H9 (cell line): Measurements from ENCODE around the gene CTH. TPM values are rescaled to one million over a fixed set of nuclear protein-coding genes. Genes with fewer than 3 reads are reported as not detected.
A peak's percentile ranks its signal among the peaks of the same experiment; 100 is the strongest.
"Not testable (repeated sequence)": the region's sequence is repeated elsewhere in the genome, so short reads cannot be mapped to it uniquely, and the experiment has no call there.

Experiments
- DNase-seq: peaks from one replicate; pipeline ENCODE4 v3.0.0-alpha.2; 2017
- H2AFZ ChIP-seq: one replicate; pipeline ENCODE4 v1.6.1; 2013; ENCODE audit warnings: mild to moderate bottlenecking, low read length, control low read depth, moderate library complexity
- H2AK5ac ChIP-seq: 2 replicates; pipeline ENCODE4 v1.6.1; 2013; ENCODE audit warnings: low read length, control low read depth, mixed read lengths; ENCODE audit not compliant: insufficient read length
- H2BK120ac ChIP-seq: one replicate; pipeline ENCODE4 v1.6.1; 2013; ENCODE audit warnings: low read depth, mild to moderate bottlenecking, low read length, control low read depth, inconsistent platforms; ENCODE audit not compliant: poor library complexity, severe bottlenecking
- H2BK12ac ChIP-seq: 2 replicates; pipeline ENCODE4 v1.6.1; 2013; ENCODE audit warnings: low read length, control low read depth, mixed read lengths, low read depth; ENCODE audit not compliant: insufficient read length
- H2BK15ac ChIP-seq: 2 replicates; pipeline ENCODE4 v1.6.1; 2013; ENCODE audit warnings: low read depth, low read length, control low read depth
- H2BK20ac ChIP-seq: one replicate; pipeline ENCODE4 v1.6.1; 2013; ENCODE audit warnings: low read depth, mild to moderate bottlenecking, low read length, control low read depth, inconsistent platforms; ENCODE audit not compliant: poor library complexity, severe bottlenecking
- H2BK5ac ChIP-seq: 2 replicates; pipeline ENCODE4 v1.6.1; 2013; ENCODE audit warnings: low read length, control low read depth, mixed read lengths; ENCODE audit not compliant: insufficient read length
- H3K14ac ChIP-seq: 2 replicates; pipeline ENCODE4 v1.6.1; 2013; ENCODE audit warnings: low read length, control low read depth; ENCODE audit not compliant: insufficient read depth
- H3K18ac ChIP-seq: 2 replicates; pipeline ENCODE4 v1.6.1; 2013; ENCODE audit warnings: low read depth, mild to moderate bottlenecking, mixed read lengths, low read length, control low read depth; ENCODE audit not compliant: insufficient read length
- H3K23ac ChIP-seq: 2 replicates; pipeline ENCODE4 v1.6.1; 2013; ENCODE audit warnings: low read length, control low read depth, mixed read lengths, low read depth; ENCODE audit not compliant: insufficient read length
- H3K23me2 ChIP-seq: 2 replicates; pipeline ENCODE4 v1.6.1; 2013; ENCODE audit warnings: low read depth, mild to moderate bottlenecking, mixed read lengths, low read length, control low read depth; ENCODE audit not compliant: insufficient read length, poor library complexity, severe bottlenecking
- H3K27ac ChIP-seq: 2 replicates; pipeline ENCODE4 v1.5.1; 2013; ENCODE audit warnings: low read length, control low read depth, mixed read lengths, low read depth; ENCODE audit not compliant: insufficient read length
- H3K27me3 ChIP-seq: 2 replicates; pipeline ENCODE4 v1.6.1; 2013; ENCODE audit warnings: low read length, control low read depth, inconsistent platforms; ENCODE audit not compliant: insufficient read depth
- H3K4ac ChIP-seq: 2 replicates; pipeline ENCODE4 v1.6.1; 2013; ENCODE audit warnings: low read depth, mild to moderate bottlenecking, control low read depth, inconsistent platforms, low read length, moderate library complexity
- H3K4me1 ChIP-seq: 2 replicates; pipeline ENCODE4 v1.6.1; 2013; ENCODE audit warnings: low read length, control low read depth, inconsistent platforms; ENCODE audit not compliant: insufficient read depth
- H3K4me2 ChIP-seq: 2 replicates; pipeline ENCODE4 v1.6.1; 2013; ENCODE audit warnings: low read length, control low read depth, mixed read lengths; ENCODE audit not compliant: insufficient read length, insufficient read depth
- H3K56ac ChIP-seq: 2 replicates; pipeline ENCODE4 v1.6.1; 2013; ENCODE audit warnings: low read depth, mild to moderate bottlenecking, mixed read lengths, low read length, control low read depth; ENCODE audit not compliant: insufficient read length
- H3K79me1 ChIP-seq: 2 replicates; pipeline ENCODE4 v1.6.1; 2013; ENCODE audit warnings: low read depth, mild to moderate bottlenecking, moderate library complexity, low read length, control low read depth, inconsistent platforms; ENCODE audit not compliant: insufficient read depth, poor library complexity, severe bottlenecking
- H3K79me2 ChIP-seq: 2 replicates; pipeline ENCODE4 v1.6.1; 2013; ENCODE audit warnings: low read length, control low read depth, inconsistent platforms; ENCODE audit not compliant: insufficient read depth
- H3K9ac ChIP-seq: 2 replicates; pipeline ENCODE4 v1.6.1; 2013; ENCODE audit warnings: low read length, control low read depth, mixed read lengths; ENCODE audit not compliant: insufficient read length; ENCODE audit errors: extremely low read depth
- H3K9me3 ChIP-seq: one replicate; pipeline ENCODE4 v1.6.1; 2013; ENCODE audit warnings: low read depth, low read length, inconsistent platforms; ENCODE audit not compliant: control insufficient read depth
- H3T11ph ChIP-seq: one replicate; pipeline ENCODE4 v1.6.1; 2013; ENCODE audit warnings: mild to moderate bottlenecking, low read length, control low read depth, inconsistent platforms
- H4K20me1 ChIP-seq: one replicate; pipeline ENCODE4 v1.6.1; 2013; ENCODE audit not compliant: control insufficient read depth, insufficient read length, insufficient read depth
- H4K5ac ChIP-seq: 2 replicates; pipeline ENCODE4 v1.6.1; 2013; ENCODE audit warnings: low read depth, mild to moderate bottlenecking, mixed read lengths, low read length, control low read depth; ENCODE audit not compliant: insufficient read length
- H4K8ac ChIP-seq: replicated peaks from 2 replicates; pipeline ENCODE4 v1.6.1; 2013; ENCODE audit warnings: low read length, control low read depth, mixed read lengths, low read depth; ENCODE audit not compliant: insufficient read length
- H4K91ac ChIP-seq: 2 replicates; pipeline ENCODE4 v1.6.1; 2013; ENCODE audit warnings: low read depth, mild to moderate bottlenecking, moderate library complexity, mixed read lengths, low read length, control low read depth; ENCODE audit not compliant: insufficient read length
- H3K27ac Mint-ChIP-seq, 3 experiments: 2 replicates in 2 of 3; 3 replicates in 1 of 3; pipeline ENCODE4 v1.8.0; 2020 to 2021; ENCODE audit warnings: mixed read lengths in 3 of 3, mild to moderate bottlenecking in 1 of 3, moderate library complexity in 1 of 3
- H3K27me3 Mint-ChIP-seq: 2 replicates; pipeline ENCODE4 v1.8.0; 2021; ENCODE audit warnings: low read depth, mild to moderate bottlenecking, moderate library complexity, mixed read lengths
- H3K36me3 Mint-ChIP-seq, 3 experiments: 2 replicates in 2 of 3; 3 replicates in 1 of 3; pipeline ENCODE4 v1.8.0; 2020 to 2021; ENCODE audit warnings: low read depth in 3 of 3, mixed read lengths in 3 of 3; ENCODE audit not compliant: insufficient read depth in 1 of 3
- H3K4me1 Mint-ChIP-seq, 2 experiments: 2 replicates each; pipeline ENCODE4 v1.8.0; 2020; ENCODE audit warnings: mixed read lengths in 2 of 2
- H3K4me3 Mint-ChIP-seq, 2 experiments: 2 replicates in 1 of 2; 3 replicates in 1 of 2; pipeline ENCODE4 v1.8.0; 2020 to 2021; ENCODE audit warnings: mild to moderate bottlenecking in 2 of 2, mixed read lengths in 2 of 2, moderate library complexity in 1 of 2
- H3K9me3 Mint-ChIP-seq, 2 experiments: 2 replicates in 1 of 2; 3 replicates in 1 of 2; pipeline ENCODE4 v1.8.0; 2020; ENCODE audit warnings: mild to moderate bottlenecking in 2 of 2, mixed read lengths in 2 of 2, moderate library complexity in 1 of 2
- WGBS: extraction: QIAGEN DNeasy Blood & Tissue Kit; methylation state at CpG from one replicate; pipeline ENCODE4 v1.1.7; 2013; ENCODE audit warnings: missing lambda C conversion rate, low lambda C conversion rate, mixed read lengths; ENCODE audit not compliant: insufficient read length; ENCODE audit errors: extremely low coverage; 5-methylcytosine and 5-hydroxymethylcytosine counted together
- total RNA-seq: library from RNA; stranded (reverse); gene quantifications from 2 replicates; pipeline ENCODE4 v1.2.1, GENCODE V29; 2021
- TF ChIP-seq, protein P1 (sequence below): fragments of 200-600 bp; sonication (generic); conservative IDR thresholded peaks from 3 replicates; pipeline ENCODE4 v1.8.0; 2021; ENCODE audit warnings: antibody characterized with exemption, mild to moderate bottlenecking

CTH gene
- total RNA-seq, 1 experiment from 2014 or later = 15.5 TPM

DNA sequence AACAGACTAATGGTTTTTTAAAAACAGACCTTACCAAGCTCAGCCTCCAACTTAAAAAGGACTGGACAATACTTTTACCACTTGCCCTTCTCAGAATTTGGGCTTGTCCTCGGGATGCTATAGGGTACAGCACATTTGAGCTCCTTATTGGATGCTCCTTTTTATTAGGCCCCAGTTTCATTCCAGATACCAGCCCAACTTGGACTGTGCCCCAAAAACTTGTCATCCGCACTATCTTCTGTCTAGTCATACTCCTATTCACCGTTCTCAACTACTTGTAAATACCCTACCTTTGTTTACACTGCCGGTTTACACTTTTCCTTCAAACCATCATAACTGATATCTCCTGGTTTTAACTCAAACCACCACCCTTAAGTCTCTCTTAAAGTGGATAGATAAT is 38.6 kb upstream of the CTH start:
- TF ChIP-seq, protein P1, sequence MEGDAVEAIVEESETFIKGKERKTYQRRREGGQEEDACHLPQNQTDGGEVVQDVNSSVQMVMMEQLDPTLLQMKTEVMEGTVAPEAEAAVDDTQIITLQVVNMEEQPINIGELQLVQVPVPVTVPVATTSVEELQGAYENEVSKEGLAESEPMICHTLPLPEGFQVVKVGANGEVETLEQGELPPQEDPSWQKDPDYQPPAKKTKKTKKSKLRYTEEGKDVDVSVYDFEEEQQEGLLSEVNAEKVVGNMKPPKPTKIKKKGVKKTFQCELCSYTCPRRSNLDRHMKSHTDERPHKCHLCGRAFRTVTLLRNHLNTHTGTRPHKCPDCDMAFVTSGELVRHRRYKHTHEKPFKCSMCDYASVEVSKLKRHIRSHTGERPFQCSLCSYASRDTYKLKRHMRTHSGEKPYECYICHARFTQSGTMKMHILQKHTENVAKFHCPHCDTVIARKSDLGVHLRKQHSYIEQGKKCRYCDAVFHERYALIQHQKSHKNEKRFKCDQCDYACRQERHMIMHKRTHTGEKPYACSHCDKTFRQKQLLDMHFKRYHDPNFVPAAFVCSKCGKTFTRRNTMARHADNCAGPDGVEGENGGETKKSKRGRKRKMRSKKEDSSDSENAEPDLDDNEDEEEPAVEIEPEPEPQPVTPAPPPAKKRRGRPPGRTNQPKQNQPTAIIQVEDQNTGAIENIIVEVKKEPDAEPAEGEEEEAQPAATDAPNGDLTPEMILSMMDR = no peak
- Histone ChIP-seq H2BK120ac (no peak overlapping the region), H2AFZ (no peak overlapping the region), H4K91ac (no peak overlapping the region), H3K27me3 (no peaks in the 10 kb centered on the region), H3K79me2 (no peaks in the 10 kb centered on the region), H3K9me3 (no peaks in the 10 kb centered on the region), H3T11ph (no peak overlapping the region), H3K4me1 (no peaks in the 10 kb centered on the region; the same call in 1 of the 2 replicates), H3K79me1 (no peaks in the 10 kb centered on the region), H3K4ac (no peak overlapping the region), H2BK12ac (no peak overlapping the region), H2BK5ac (no peak overlapping the region), H3K4me2 (no peak overlapping the region), H2BK15ac (no peak overlapping the region), H3K18ac (no peak overlapping the region), H4K8ac (no peak overlapping the region), H4K20me1 (no peaks in the 10 kb centered on the region), H3K9ac (no peak overlapping the region), H4K5ac (no peak overlapping the region), H3K27ac (no peak overlapping the region), H2AK5ac (no peak overlapping the region), H3K56ac (no peak overlapping the region), H3K23ac (no peak overlapping the region), H3K23me2 (no peaks in the 10 kb centered on the region), H3K14ac (no peak overlapping the region), H2BK20ac (no peak overlapping the region)
- H3K27ac Mint-ChIP-seq = no peak overlapping the region
- DNase-seq = no peak
- no peaks in the 10 kb centered on the region for H3K27me3 Mint-ChIP-seq
- peaks cover 6 to 7% of the 10 kb centered on the region in 2 experiments; a peak in 3 of 4 replicates for H3K4me1 Mint-ChIP-seq
- no peak overlapping the region for H3K4me3 Mint-ChIP-seq
- no peaks in the 10 kb centered on the region for H3K9me3 Mint-ChIP-seq
- peaks cover 0 to 6% (median 0%) of the 10 kb centered on the region in 3 experiments; a peak in 4 of 7 replicates for H3K36me3 Mint-ChIP-seq
- WGBS = 100% methylated on average over 2 of the region's 4 CpGs

DNA sequence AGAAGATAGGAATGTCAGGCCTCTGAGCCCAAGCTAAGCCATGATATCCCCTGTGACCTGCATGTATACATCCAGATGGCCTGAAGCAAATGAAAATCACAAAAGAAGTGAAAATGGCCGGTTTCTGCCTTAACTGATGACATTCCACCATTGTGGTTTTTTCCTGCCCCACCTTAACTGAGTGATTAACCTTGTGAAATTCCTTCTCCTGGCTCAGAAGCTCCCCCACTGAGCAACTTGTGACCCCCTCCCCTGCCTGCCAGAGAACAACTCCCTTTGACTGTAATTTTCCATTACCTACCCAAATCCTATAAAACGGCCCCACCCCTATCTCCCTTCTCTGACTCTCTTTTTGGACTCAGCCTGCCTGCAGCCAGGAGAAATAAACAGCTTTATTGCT is 37.5 kb upstream of the CTH start:
- not testable (repeated sequence) for H3K4me1 ChIP-seq, H2BK5ac ChIP-seq, H3K23me2 ChIP-seq, H3K4me2 ChIP-seq, H3K79me1 ChIP-seq, H4K20me1 ChIP-seq, H3K4ac ChIP-seq, H2AFZ ChIP-seq, H3K56ac ChIP-seq, H3K79me2 ChIP-seq, H3K9me3 Mint-ChIP-seq, H4K5ac ChIP-seq, H3T11ph ChIP-seq, H2AK5ac ChIP-seq, H2BK15ac ChIP-seq, H3K4me1 Mint-ChIP-seq, H3K27me3 Mint-ChIP-seq, H2BK12ac ChIP-seq, H3K36me3 Mint-ChIP-seq, H3K27ac ChIP-seq, H2BK120ac ChIP-seq, H3K23ac ChIP-seq, H4K91ac ChIP-seq, H2BK20ac ChIP-seq, H4K8ac ChIP-seq, H3K27me3 ChIP-seq, H3K14ac ChIP-seq, H3K9me3 ChIP-seq, H3K18ac ChIP-seq, H3K9ac ChIP-seq
- peak overlapping the region in 2 of 3 experiments; percentile 42 to 90; a peak in 4 of 7 replicates for H3K27ac Mint-ChIP-seq
- WGBS = no CpG with 5 or more reads among the region's 2 CpGs
- peak overlapping the region in 1 of 2 experiments; percentile 46; a peak in 2 of 5 replicates for H3K4me3 Mint-ChIP-seq
- peak; percentile 77 for DNase-seq
